ENCODE data around the gene MSL1.

Gene MSL1

DNA sequence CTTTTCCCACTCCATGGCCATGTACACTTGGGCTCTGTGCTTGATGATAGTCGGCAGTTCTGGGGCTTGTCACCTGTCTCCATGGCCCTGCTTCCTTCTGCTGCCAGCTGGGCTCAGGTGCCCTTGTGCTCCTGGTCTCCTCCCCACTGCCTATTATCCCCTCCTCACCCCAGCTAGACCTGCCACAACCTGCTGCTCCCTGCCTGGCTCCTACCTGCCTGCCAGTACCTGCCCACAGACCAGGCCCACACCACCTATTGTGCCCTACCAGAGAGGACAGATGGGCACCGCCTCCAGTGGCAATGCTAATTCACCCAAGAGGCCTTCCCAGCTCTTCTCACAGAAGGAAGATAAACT, 55.0 kb downstream of the MSL1 start:
- DNase-seq (ENCODE audit: low read depth in 2 of 2), result no peak

DNA sequence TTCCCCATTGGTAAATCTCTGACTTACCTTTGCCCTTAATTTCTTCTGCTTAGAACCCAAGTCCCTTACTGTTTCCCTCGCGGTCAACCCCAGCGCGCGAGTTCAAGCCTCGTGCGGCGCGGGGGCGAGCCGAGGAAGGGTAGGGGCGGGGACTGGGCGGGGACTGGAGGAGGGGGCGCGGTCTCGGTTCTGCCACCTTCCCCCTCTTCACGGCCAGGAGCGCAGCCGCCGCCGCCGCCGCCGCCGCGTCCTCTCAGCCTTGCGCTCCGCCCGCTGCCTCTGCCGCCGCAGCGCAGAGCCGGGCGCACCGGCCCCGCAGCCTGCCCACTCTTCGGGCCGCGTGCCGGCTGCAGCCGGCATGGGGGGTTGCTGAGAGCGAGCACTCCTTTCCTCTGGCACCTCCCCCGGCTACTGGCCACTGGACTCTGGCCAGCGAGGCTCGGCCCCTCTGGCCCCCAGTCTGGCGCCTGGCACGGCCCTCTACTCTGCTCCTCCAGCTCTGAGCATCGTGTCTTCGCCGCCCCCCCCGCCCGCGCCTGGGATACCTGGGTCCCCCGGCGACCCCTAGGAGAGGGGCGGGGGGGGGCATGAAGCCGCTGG, 55.6 kb downstream of the MSL1 start, which contains the start of gene RAPGEFL1:
RAPGEFL1 (plus strand) TSS at position 196 of the 600 bp plus-strand sequence; CDS start at position 588, 392 bp downstream.
- DNase-seq (ENCODE audit: low read depth in 2 of 2), result peak; percentile 75 to 78

DNA sequence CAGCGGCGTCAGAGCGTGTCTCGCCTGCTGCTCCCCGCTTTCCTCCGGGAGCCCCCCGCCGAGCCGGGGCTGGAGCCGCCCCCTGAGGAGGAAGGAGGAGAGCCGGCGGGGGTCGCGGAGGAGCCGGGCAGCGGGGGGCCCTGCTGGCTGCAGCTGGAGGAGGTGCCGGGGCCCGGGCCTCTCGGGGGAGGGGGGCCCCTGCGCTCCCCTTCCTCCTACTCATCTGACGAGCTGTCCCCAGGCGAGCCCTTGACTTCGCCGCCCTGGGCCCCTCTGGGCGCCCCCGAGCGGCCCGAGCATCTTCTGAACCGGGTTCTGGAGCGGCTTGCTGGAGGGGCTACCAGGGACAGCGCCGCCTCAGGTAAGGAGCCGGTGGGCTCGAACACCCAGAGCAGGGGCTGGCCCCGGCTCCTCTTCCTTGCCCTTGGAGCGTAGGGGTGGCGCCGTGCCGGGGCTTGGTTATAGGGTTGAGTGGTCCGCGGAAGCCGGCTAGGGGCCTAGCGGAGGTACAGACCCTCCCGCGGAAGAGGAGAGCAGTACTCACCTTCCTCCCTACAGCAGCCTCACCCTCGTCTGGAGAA, 56.3 kb downstream of the MSL1 start:
- no peak for DNase-seq (ENCODE audit: low read depth in 2 of 2)

DNA sequence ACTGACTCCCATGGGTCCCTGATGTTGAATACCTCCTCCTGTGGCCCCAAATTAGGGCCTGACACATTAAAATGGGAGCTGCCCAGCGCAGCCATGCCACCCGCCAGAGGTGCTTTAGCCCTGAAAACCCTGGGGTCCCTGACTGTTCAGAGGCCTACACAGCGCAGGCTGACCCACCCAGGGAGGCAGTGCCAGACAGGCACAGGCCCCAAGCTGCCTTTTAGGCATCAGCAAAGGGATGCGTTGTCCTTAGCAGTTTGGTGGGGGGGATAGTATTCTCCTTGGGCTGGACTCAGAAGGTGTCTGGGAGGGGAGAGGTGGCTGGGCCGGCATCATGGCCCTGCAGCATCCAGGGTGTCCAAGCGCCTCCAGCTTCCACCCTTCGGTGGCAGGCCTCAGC, 56.9 kb downstream of the MSL1 start:
- DNase-seq (ENCODE audit: low read depth in 2 of 2), result no peak

DNA sequence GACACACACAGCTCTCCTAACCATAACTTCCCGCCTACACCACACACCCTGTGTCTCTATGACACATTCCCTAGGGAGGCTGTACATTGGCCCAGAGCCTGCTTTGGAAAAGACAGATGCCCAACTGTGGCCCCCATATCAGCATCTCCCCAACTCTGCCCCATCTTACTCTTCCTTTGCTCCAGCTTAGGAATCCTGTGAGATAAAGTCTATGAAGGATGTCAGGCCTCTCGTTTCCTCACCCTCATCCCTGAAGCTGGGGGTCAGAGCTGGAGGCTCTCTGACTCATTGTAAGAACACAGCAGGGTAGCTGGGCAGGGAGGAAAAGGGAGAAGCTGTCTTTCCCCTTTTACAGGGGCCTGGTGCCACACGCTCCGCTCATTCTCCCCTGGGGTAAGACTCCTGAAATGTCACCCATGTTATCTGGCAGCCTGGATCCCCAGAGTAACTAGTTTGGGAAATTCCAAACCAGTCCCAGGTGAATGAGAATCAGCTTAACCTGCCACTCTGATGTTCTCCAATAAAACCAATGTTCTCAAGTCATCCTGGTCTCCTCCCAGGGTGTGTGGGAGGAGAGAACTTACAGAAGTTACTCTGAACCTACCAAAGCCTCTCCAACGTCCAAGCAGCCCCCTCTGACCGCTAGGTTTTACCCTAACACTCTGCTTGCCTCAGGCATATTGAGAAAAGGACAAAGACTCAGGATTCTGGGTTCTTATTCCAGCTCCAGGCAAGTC, 58.3 kb downstream of the MSL1 start:
- no peak for DNase-seq (ENCODE audit: low read depth in 2 of 2)

DNA sequence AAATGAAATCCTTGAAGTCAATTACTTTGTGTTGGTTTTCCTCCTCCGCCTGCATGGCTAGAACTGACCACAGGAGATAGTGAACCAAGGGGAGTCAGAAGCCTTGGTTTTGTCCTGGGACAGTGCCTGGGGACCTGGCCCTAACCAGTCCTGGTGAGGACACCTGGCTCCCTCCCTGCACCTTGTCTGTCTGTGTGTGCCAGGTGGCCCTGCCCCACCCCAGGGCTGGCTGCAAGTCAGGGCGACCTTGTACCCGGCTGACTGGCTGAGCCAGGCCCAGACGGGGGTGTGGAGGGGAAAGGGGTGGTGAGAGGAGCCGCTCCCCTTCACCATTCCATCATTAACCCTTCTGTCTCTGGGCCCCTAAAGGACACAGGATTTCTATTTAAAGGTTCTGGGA, 58.9 kb downstream of the MSL1 start:
- no peak for DNase-seq (ENCODE audit: low read depth in 2 of 2)

DNA sequence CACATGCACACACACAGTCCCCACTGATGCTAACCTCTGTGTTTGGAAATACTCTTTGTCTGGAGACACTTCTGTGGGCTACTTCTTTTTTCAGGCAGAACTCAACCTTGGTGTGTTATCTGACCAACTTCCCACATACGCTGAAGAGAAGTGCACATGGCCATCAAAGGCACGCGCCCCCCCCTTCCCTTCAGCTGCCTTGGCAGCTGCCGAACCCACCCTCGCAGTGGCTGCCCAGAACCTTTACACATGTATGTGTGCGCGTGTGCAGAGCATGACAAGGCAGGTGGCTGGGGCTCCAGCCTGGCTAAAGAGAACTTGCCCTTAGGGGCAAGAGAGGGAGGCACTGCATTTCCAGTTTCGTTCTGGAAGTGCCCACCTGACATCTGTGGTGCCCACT, 59.4 kb downstream of the MSL1 start:
- DNase-seq (ENCODE audit: low read depth in 2 of 2), result no peak

DNA sequence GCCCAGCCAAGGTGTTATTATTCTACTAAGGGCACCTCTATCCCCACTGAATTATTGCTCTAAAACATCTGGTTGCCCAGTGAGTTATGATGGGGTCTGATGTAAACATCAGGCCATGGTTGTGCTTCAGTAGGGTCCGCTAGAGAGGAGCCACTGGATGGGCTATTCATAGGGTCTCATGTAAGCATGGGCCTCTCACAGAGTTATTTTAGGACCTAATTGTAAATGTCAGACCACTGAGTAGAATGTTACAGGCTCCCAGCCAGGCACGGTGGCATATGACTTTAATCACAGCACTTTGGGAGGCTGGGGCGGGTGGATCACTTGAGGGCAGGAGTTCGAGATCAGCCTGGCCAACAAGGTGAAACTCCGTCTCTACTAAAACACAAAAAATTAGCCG, 60.8 kb downstream of the MSL1 start:
- no peak for DNase-seq (ENCODE audit: low read depth in 2 of 2)
